ENCODE data around the gene COPA. TPM values are rescaled to one million over a fixed set of nuclear protein-coding genes. Genes with fewer than 3 reads are reported as not detected.

Gene COPA
- total and polyA plus RNA-seq, 12 donors, result 58.4 to 209 (median 134) TPM

GRCh38 chr1:160338580-160338979 is 4.5 kb downstream of the COPA start:
- DNase-seq, result no peak
- no peaks in the 10 kb centered on the region for H3K9me3 ChIP-seq (replicated peaks in 1 of 3)
- H3K4me1 ChIP-seq (replicated peaks in 1 of 2), result peaks cover 9 to 29% of the 10 kb centered on the region in 2 donors
- peaks cover 0 to 64% of the 10 kb centered on the region in 2 donors for H3K36me3 ChIP-seq (replicated peaks in 1 of 2)
- 71 to 80% (median 73%) methylated on average over 4 of the region's 4 CpGs for WGBS, 4 donors
- peak overlapping the region in 1 of 5 donors; percentile 27 for H3K27ac ChIP-seq
- no peaks in the 10 kb centered on the region for H3K27me3 ChIP-seq
- intact Hi-C loops (cut with DNase I), result no loop called here
- H3K4me3 ChIP-seq, result no peak overlapping the region
- no peak for TF ChIP-seq POLR2A (IDR thresholded peaks at IDR 0.05)
- TF ChIP-seq, protein P1, sequence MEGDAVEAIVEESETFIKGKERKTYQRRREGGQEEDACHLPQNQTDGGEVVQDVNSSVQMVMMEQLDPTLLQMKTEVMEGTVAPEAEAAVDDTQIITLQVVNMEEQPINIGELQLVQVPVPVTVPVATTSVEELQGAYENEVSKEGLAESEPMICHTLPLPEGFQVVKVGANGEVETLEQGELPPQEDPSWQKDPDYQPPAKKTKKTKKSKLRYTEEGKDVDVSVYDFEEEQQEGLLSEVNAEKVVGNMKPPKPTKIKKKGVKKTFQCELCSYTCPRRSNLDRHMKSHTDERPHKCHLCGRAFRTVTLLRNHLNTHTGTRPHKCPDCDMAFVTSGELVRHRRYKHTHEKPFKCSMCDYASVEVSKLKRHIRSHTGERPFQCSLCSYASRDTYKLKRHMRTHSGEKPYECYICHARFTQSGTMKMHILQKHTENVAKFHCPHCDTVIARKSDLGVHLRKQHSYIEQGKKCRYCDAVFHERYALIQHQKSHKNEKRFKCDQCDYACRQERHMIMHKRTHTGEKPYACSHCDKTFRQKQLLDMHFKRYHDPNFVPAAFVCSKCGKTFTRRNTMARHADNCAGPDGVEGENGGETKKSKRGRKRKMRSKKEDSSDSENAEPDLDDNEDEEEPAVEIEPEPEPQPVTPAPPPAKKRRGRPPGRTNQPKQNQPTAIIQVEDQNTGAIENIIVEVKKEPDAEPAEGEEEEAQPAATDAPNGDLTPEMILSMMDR (IDR thresholded peaks at IDR 0.05), result no peak

GRCh38 chr1:160332516-160332915 is 10.5 kb downstream of the COPA start:
- no peak for TF ChIP-seq POLR2A (IDR thresholded peaks at IDR 0.05)
- TF ChIP-seq, protein P1 (IDR thresholded peaks at IDR 0.05), result no peak
- DNase-seq, result no peak
- H3K9me3 ChIP-seq (replicated peaks in 1 of 3), result no peaks in the 10 kb centered on the region
- intact Hi-C loops (cut with DNase I), result loop anchor here in 1 of 2 donors (5.0 kb wide), 1 partner anchor 35 kb away; no protein-coding TSS in a partner anchor
- H3K36me3 ChIP-seq (replicated peaks in 1 of 2), result peaks cover 0 to 99% of the 10 kb centered on the region in 2 donors
- H3K27ac ChIP-seq, result no peak overlapping the region
- H3K4me1 ChIP-seq (replicated peaks in 1 of 2), result no peaks in the 10 kb centered on the region
- no peaks in the 10 kb centered on the region for H3K27me3 ChIP-seq
- no peak overlapping the region for H3K4me3 ChIP-seq

DNA sequence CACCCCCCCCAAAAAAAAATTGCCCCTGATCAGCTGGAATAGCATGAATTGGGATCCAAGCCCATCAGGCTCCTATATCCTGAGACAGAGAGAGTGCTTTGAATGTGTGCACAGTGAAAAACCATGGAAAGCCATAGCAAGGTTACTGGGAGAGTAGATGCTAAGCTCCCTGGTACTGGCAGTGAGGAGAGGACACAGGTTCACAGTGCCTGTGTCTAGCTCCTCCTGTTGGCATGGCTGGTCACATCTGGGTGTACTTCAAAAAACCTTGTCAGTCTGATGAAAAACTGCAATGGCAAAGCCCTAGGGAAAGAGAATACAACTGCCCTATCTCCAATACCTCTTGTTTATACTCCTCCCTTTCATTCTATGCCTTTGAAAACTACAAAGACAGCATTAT is 12.9 kb downstream of the COPA start:
- H3K9me3 ChIP-seq (replicated peaks in 1 of 3), result no peaks in the 10 kb centered on the region
- H3K27ac ChIP-seq, result no peak overlapping the region
- no peaks in the 10 kb centered on the region for H3K4me1 ChIP-seq (replicated peaks in 1 of 2)
- H3K27me3 ChIP-seq, result no peaks in the 10 kb centered on the region
- no peak for DNase-seq
- TF ChIP-seq, protein P1 (IDR thresholded peaks at IDR 0.05), result no peak
- no peak for TF ChIP-seq POLR2A (IDR thresholded peaks at IDR 0.05)
- H3K4me3 ChIP-seq, result no peak overlapping the region
- intact Hi-C loops (cut with DNase I), result loop anchor here in 1 of 2 donors (5.0 kb wide), 1 partner anchor 33 kb away; no protein-coding TSS in a partner anchor
- H3K36me3 ChIP-seq (replicated peaks in 1 of 2), result peaks cover 0 to 100% of the 10 kb centered on the region in 2 donors

GRCh38 chr1:160328184-160328583 is 14.9 kb downstream of the COPA start:
- H3K4me1 ChIP-seq (replicated peaks in 1 of 2), result no peaks in the 10 kb centered on the region
- H3K27me3 ChIP-seq, result no peaks in the 10 kb centered on the region
- TF ChIP-seq, protein P1 (IDR thresholded peaks at IDR 0.05), result no peak
- TF ChIP-seq POLR2A (IDR thresholded peaks at IDR 0.05), result no peak
- WGBS, 4 donors, result 73 to 86% (median 80%) methylated on average over 8 of the region's 8 CpGs
- intact Hi-C loops (cut with DNase I), result no loop called here
- H3K9me3 ChIP-seq (replicated peaks in 1 of 3), result no peaks in the 10 kb centered on the region
- H3K4me3 ChIP-seq, result no peak overlapping the region
- no peak for DNase-seq
- peaks cover 0 to 99% of the 10 kb centered on the region in 2 donors for H3K36me3 ChIP-seq (replicated peaks in 1 of 2)
- H3K27ac ChIP-seq, result no peak overlapping the region
